A673 (cell line): ENCODE results near the gene KCNJ8. TPM values are rescaled to one million over a fixed set of nuclear protein-coding genes. Genes with fewer than 3 reads are reported as not detected.
"Not testable (repeated sequence)": the region's sequence is repeated elsewhere in the genome, so short reads cannot be mapped to it uniquely, and the experiment has no call there.

Experiments used
- BruUV-seq: library from RNA; stranded (reverse); fragments of 400-500 nt; replicated peaks from 2 replicates; lab custom pipeline; 2021; lab: Mats Ljungman, UMichigan
- CTCF ChIA-PET: fragments of 300-600 bp; sonication (Branson Sonifier 250); formaldehyde crosslinking; loops from one replicate; lab custom pipeline; 2022; ENCODE audit warnings: antibody characterized with exemption; lab: Charles Lee
- POLR2A ChIA-PET: fragments of 300-600 bp; sonication (Branson Sonifier 250); formaldehyde crosslinking; loops from one replicate; lab custom pipeline; 2022; ENCODE audit warnings: antibody characterized with exemption; ENCODE audit not compliant: low non-redundant PET; lab: Charles Lee
- DNase-seq: peaks from one replicate; pipeline ENCODE4 v3.0.0-alpha.2; 2015; ENCODE audit warnings: low spot score
- H3K27ac ChIP-seq: fragments of 200-600 bp; sonication (generic); 2 replicates; pipeline ENCODE4 v1.5.1; 2016; ENCODE audit warnings: mixed run types, low read depth, mild to moderate bottlenecking, mixed read lengths, antibody characterized with exemption, low read length; ENCODE audit not compliant: poor library complexity, severe bottlenecking
- H3K27me3 ChIP-seq: fragments of 200-600 bp; sonication (generic); replicated peaks from 2 replicates; pipeline ENCODE4 v1.6.1; 2017; ENCODE audit warnings: mixed run types, low read depth, mild to moderate bottlenecking, mixed read lengths, antibody characterized with exemption, low read length; ENCODE audit not compliant: insufficient read depth, poor library complexity
- H3K36me3 ChIP-seq: fragments of 200-600 bp; sonication (generic); 2 replicates; pipeline ENCODE4 v1.6.1; 2016; ENCODE audit warnings: mixed run types, mild to moderate bottlenecking, mixed read lengths, antibody characterized with exemption, low read length; ENCODE audit not compliant: insufficient read depth, poor library complexity, severe bottlenecking
- H3K4me1 ChIP-seq: fragments of 200-600 bp; sonication (generic); 2 replicates; pipeline ENCODE4 v1.6.1; 2017; ENCODE audit warnings: mixed run types, mild to moderate bottlenecking, mixed read lengths, antibody characterized with exemption, low read length; ENCODE audit not compliant: insufficient read depth, poor library complexity, severe bottlenecking
- H3K4me3 ChIP-seq: fragments of 200-600 bp; sonication (generic); 2 replicates; pipeline ENCODE4 v1.5.1; 2016; ENCODE audit warnings: low read depth, mixed run types, mild to moderate bottlenecking, mixed read lengths, low read length; ENCODE audit not compliant: poor library complexity, severe bottlenecking
- H3K9me3 ChIP-seq: fragments of 200-600 bp; sonication (generic); 2 replicates; pipeline ENCODE4 v1.6.1; 2016; ENCODE audit warnings: mixed run types, low read depth, mild to moderate bottlenecking, mixed read lengths, antibody characterized with exemption, low read length; ENCODE audit not compliant: poor library complexity, severe bottlenecking
- EZH2 ChIP-seq: fragments of 200-600 bp; sonication (generic); IDR thresholded peaks from 2 replicates; pipeline ENCODE4 v1.6.1; 2017; ENCODE audit warnings: borderline replicate concordance, low read depth, mild to moderate bottlenecking, mixed read lengths, antibody characterized with exemption, low read length; ENCODE audit not compliant: poor library complexity, severe bottlenecking
- intact Hi-C: fragments of 100-400 bp; cut with micrococcal nuclease; formaldehyde crosslinking; loops from one replicate; pipeline ENCODE4 v1.10.0; 2022; ENCODE audit not compliant: unreplicated experiment
- total RNA-seq: library from RNA; stranded (reverse); gene quantifications from 2 replicates; pipeline ENCODE4 v1.2.3, GENCODE V29; 2021
- TF ChIP-seq, protein P1 (sequence below): fragments of 300-800, 200-600 bp; sonication (generic); conservative IDR thresholded peaks from 2 replicates; pipeline ENCODE4 v1.5.1; 2017; ENCODE audit warnings: low read depth, mild to moderate bottlenecking, antibody characterized with exemption, low read length, moderate library complexity, mixed read lengths

Gene KCNJ8
- total RNA-seq, 1 experiment from 2014 or later, result not detected

- ChIA-PET POLR2A (no interaction called here), CTCF (interaction anchor here (0.6 kb wide), 1 partner anchor 98 kb away, joined by 3 read pairs; no protein-coding TSS in a partner anchor)
- Histone ChIP-seq H3K4me1 (no peaks in the 10 kb centered on the region), H3K9me3 (no peaks in the 10 kb centered on the region), H3K36me3 (no peaks in the 10 kb centered on the region), H3K27ac (no peak overlapping the region), H3K27me3 (no peaks in the 10 kb centered on the region), H3K4me3 (no peak overlapping the region)
- no peak for TF ChIP-seq EZH2
- TF ChIP-seq, protein P1, sequence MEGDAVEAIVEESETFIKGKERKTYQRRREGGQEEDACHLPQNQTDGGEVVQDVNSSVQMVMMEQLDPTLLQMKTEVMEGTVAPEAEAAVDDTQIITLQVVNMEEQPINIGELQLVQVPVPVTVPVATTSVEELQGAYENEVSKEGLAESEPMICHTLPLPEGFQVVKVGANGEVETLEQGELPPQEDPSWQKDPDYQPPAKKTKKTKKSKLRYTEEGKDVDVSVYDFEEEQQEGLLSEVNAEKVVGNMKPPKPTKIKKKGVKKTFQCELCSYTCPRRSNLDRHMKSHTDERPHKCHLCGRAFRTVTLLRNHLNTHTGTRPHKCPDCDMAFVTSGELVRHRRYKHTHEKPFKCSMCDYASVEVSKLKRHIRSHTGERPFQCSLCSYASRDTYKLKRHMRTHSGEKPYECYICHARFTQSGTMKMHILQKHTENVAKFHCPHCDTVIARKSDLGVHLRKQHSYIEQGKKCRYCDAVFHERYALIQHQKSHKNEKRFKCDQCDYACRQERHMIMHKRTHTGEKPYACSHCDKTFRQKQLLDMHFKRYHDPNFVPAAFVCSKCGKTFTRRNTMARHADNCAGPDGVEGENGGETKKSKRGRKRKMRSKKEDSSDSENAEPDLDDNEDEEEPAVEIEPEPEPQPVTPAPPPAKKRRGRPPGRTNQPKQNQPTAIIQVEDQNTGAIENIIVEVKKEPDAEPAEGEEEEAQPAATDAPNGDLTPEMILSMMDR, result no peak
- intact Hi-C loops, result no loop called here
- BruUV-seq, result no TSS peak
- DNase-seq, result no peak
Observed at GRCh38 chr12:21795648-21796328, 21.3 kb upstream of the KCNJ8 start.

DNA sequence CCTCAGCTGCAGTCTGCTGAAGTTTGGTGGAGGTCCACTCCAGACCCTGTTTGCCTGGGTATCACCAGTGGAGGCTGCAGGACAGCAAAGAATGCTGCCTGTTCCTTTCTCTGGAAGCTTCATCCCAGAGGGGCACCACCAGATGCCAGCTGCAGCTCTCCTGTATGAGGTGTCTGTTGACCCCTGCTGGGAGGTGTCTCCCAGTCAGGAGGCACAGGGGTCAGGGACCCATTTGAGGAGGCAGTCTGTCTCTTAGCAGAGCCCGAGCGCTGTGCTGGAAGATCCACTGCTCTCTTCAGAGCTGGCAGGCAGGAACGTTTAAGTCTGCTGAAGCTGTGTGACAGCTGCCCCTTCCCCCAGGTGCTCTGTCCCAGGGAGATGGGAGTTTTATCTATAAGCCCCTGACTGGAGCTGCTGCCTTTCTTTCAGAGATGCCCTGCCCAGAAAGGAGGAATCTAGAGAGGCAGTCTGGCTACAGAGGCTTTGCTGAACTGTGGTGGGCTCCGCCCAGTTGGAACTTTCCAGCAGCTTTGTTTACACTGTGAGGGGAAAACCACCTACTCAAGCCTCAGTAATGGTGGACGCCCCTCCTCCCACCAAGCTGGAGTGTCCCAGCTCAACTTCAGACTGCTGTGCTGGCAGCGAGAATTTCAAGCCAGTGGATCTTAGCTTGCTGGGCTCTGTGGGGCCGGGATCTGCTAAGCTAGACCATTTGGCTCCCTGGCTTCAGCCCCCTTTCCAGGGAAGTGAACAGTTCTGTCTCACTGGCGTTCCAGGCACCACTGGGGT, 20.5 kb upstream of the KCNJ8 start:
- H3K27ac ChIP-seq, intact Hi-C loops, H3K4me1 ChIP-seq, BruUV-seq, DNase-seq, H3K4me3 ChIP-seq, H3K9me3 ChIP-seq, POLR2A ChIA-PET, H3K27me3 ChIP-seq, H3K36me3 ChIP-seq: not testable (repeated sequence)
- CTCF ChIA-PET, result interaction anchor here (0.6 kb wide), 1 partner anchor 97 kb away, joined by 3 read pairs; no protein-coding TSS in a partner anchor

DNA sequence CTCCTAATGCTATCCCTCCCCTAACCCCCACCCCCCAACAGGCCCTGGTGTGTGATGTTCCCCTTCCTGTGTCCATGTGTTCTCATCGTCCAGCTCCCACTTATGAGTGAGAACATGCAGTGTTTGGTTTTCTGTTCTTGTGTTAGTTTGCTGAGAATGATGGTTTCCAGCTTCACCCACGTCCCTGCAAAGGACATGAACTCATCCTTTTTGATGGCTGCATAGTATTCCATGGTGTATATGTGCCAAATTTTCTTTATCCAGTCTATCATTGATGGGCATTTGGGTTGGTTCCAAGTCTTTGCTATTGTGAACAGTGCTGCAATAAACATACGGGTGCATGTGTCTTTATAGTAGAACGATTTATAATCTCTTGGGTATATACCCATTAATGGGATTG, 15.2 kb upstream of the KCNJ8 start:
- POLR2A ChIA-PET, CTCF ChIA-PET, intact Hi-C loops: not testable (repeated sequence)

GRCh38 chr12:21788089-21788983, 13.8 kb upstream of the KCNJ8 start:
- H3K4me3 ChIP-seq, result no peak overlapping the region
- no peaks in the 10 kb centered on the region for H3K27me3 ChIP-seq
- ChIA-PET CTCF (no interaction called here), POLR2A (no interaction called here)
- H3K27ac ChIP-seq, result no peak overlapping the region
- BruUV-seq, result no TSS peak
- TF ChIP-seq EZH2, result no peak
- TF ChIP-seq, protein P1, result no peak
- no peaks in the 10 kb centered on the region for H3K9me3 ChIP-seq
- intact Hi-C loops, result no loop called here
- no peak for DNase-seq
- H3K36me3 ChIP-seq, result no peaks in the 10 kb centered on the region
- H3K4me1 ChIP-seq, result no peaks in the 10 kb centered on the region

More for the DNA sequence above, 15.2 kb upstream of the KCNJ8 start:
- H3K27ac ChIP-seq, DNase-seq, H3K9me3 ChIP-seq, H3K27me3 ChIP-seq, H3K4me3 ChIP-seq, H3K4me1 ChIP-seq, H3K36me3 ChIP-seq, BruUV-seq: not testable (repeated sequence)
